KMS-11 (cell line): ENCODE results near the gene CGB3.
"Not testable (repeated sequence)": the region's sequence is repeated elsewhere in the genome, so short reads cannot be mapped to it uniquely, and the experiment has no call there.

Experiments used
- H2AFZ ChIP-seq: fragments of 200-600 bp; sonication (generic); 2 replicates; pipeline ENCODE4 v1.6.1; 2016; ENCODE audit warnings: antibody characterized with exemption, mixed run types, low read depth
- H3K27ac ChIP-seq: fragments of 200-600 bp; sonication (generic); 2 replicates; pipeline ENCODE4 v1.6.1; 2016; ENCODE audit warnings: mild to moderate bottlenecking, mixed run types
- H3K27me3 ChIP-seq: fragments of 200-600 bp; sonication (generic); 2 replicates; pipeline ENCODE4 v1.6.1; 2017; ENCODE audit warnings: mild to moderate bottlenecking, low read depth, mixed run types, moderate library complexity; ENCODE audit not compliant: insufficient read depth
- H3K36me3 ChIP-seq: fragments of 200-600 bp; sonication (generic); 2 replicates; pipeline ENCODE4 v1.6.1; 2017; ENCODE audit warnings: mild to moderate bottlenecking, mixed run types; ENCODE audit not compliant: insufficient read depth
- H3K4me1 ChIP-seq: fragments of 200-600 bp; sonication (generic); 2 replicates; pipeline ENCODE4 v1.6.1; 2016; ENCODE audit warnings: mild to moderate bottlenecking, low read depth, mixed run types; ENCODE audit not compliant: poor library complexity, severe bottlenecking
- H3K4me2 ChIP-seq: fragments of 200-600 bp; sonication (generic); 2 replicates; pipeline ENCODE4 v1.7.0; 2016; ENCODE audit warnings: mild to moderate bottlenecking, mixed run types
- H3K4me3 ChIP-seq: fragments of 200-600 bp; sonication (generic); IDR thresholded peaks from 2 replicates; pipeline ENCODE4 v1.6.1; 2017; ENCODE audit warnings: low read depth, low read length, mixed read lengths; ENCODE audit not compliant: insufficient read depth
- H3K79me2 ChIP-seq: fragments of 200-600 bp; sonication (generic); 2 replicates; pipeline ENCODE4 v1.6.1; 2016; ENCODE audit warnings: low read depth, mixed run types; ENCODE audit not compliant: insufficient read depth
- H3K9ac ChIP-seq: fragments of 200-600 bp; sonication (generic); 2 replicates; pipeline ENCODE4 v1.6.1; 2016; ENCODE audit warnings: mild to moderate bottlenecking, mixed run types
- H4K20me1 ChIP-seq: fragments of 200-600 bp; sonication (generic); 2 replicates; pipeline ENCODE4 v1.6.1; 2016; ENCODE audit warnings: mild to moderate bottlenecking, mixed run types; ENCODE audit not compliant: insufficient read depth
- CTCF ChIP-seq: fragments of 200-600 bp; sonication (generic); conservative IDR thresholded peaks from 2 replicates; pipeline ENCODE4 v1.6.1; 2017; ENCODE audit warnings: low read depth, mild to moderate bottlenecking, antibody characterized with exemption, low read length, moderate library complexity, mixed read lengths

CGB3 gene

GRCh38 chr19:49029749-49030148 is 5.6 kb upstream of the CGB3 start:
- not testable (repeated sequence) for H3K27ac ChIP-seq, H3K79me2 ChIP-seq

GRCh38 chr19:49028686-49029085 is 4.6 kb upstream of the CGB3 start:
- H3K27me3 ChIP-seq, H3K36me3 ChIP-seq, H2AFZ ChIP-seq, H3K4me1 ChIP-seq, H3K27ac ChIP-seq, H3K79me2 ChIP-seq, H3K4me2 ChIP-seq, H3K9ac ChIP-seq, H4K20me1 ChIP-seq, H3K4me3 ChIP-seq: not testable (repeated sequence)

More at GRCh38 chr19:49029749-49030148, 5.6 kb upstream of the CGB3 start:
- not testable (repeated sequence) for H2AFZ ChIP-seq, H3K36me3 ChIP-seq, H4K20me1 ChIP-seq, H3K4me2 ChIP-seq, H3K4me1 ChIP-seq, H3K9ac ChIP-seq, H3K4me3 ChIP-seq
- H3K27me3 ChIP-seq, result peaks cover 15% of the 10 kb centered on the region

GRCh38 chr19:49025599-49025998 is 1.5 kb upstream of the CGB3 start:
- H4K20me1 ChIP-seq, H3K27ac ChIP-seq, H3K36me3 ChIP-seq, H3K4me2 ChIP-seq, H3K79me2 ChIP-seq, H3K4me3 ChIP-seq, H2AFZ ChIP-seq, H3K9ac ChIP-seq, H3K4me1 ChIP-seq: not testable (repeated sequence)
- H3K27me3 ChIP-seq, result peaks cover 15% of the 10 kb centered on the region; the same call in 1 of the 2 replicates

- not testable (repeated sequence) for H3K4me3 ChIP-seq, H3K4me2 ChIP-seq, H4K20me1 ChIP-seq, H3K4me1 ChIP-seq, H2AFZ ChIP-seq, H3K36me3 ChIP-seq, H3K9ac ChIP-seq, H3K27ac ChIP-seq, H3K79me2 ChIP-seq
- H3K27me3 ChIP-seq, result peaks cover 20% of the 10 kb centered on the region; the same call in 1 of the 2 replicates
Measured at GRCh38 chr19:49025088-49025487, 955 bp upstream of the CGB3 start.

- Histone ChIP-seq H3K4me2 (no peak overlapping the region), H2AFZ (no peak overlapping the region), H3K4me1 (no peaks in the 10 kb centered on the region), H3K79me2 (no peaks in the 10 kb centered on the region), H3K9ac (no peak overlapping the region), H3K27me3 (peaks cover 35% of the 10 kb centered on the region), H4K20me1 (no peaks in the 10 kb centered on the region), H3K27ac (no peak overlapping the region), H3K4me3 (no peak overlapping the region), H3K36me3 (no peaks in the 10 kb centered on the region)
- no peak for TF ChIP-seq CTCF
Measured at GRCh38 chr19:49022116-49022515, 2.0 kb downstream of the CGB3 start.

GRCh38 chr19:49020931-49021895 is 2.9 kb downstream of the CGB3 start:
- Histone ChIP-seq H3K4me2 (no peak overlapping the region), H4K20me1 (no peaks in the 10 kb centered on the region), H3K27ac (no peak overlapping the region), H3K79me2 (no peaks in the 10 kb centered on the region), H2AFZ (no peak overlapping the region), H3K4me3 (no peak overlapping the region), H3K36me3 (no peaks in the 10 kb centered on the region), H3K4me1 (no peaks in the 10 kb centered on the region), H3K9ac (no peak overlapping the region), H3K27me3 (peaks cover 33% of the 10 kb centered on the region)
- no peak for TF ChIP-seq CTCF
